Ovary (tissue), 9 donors: ENCODE results near the gene DNTT. TPM values are rescaled to one million over a fixed set of nuclear protein-coding genes. Genes with fewer than 3 reads are reported as not detected.

Experiments
- DNase-seq, 5 donors: peaks; one replicate each; pipeline ENCODE4 v3.0.0-alpha.2; 2019 to 2020
- H3K27ac ChIP-seq, 2 donors: fragments of 200-600 bp; one replicate each; pipeline versions ENCODE4 v1.5.1 to v1.8.0; 2019 to 2022
- H3K27me3 ChIP-seq: fragments of 200-600 bp; one replicate; pipeline ENCODE4 v1.8.0; 2022
- H3K36me3 ChIP-seq: fragments of 200-600 bp; sonication (generic); one replicate; pipeline ENCODE4 v1.5.1; 2019
- H3K4me1 ChIP-seq: one replicate; pipeline ENCODE4 v1.8.1; 2013; ENCODE audit warnings: mild to moderate bottlenecking, moderate library complexity; ENCODE audit not compliant: insufficient read depth
- H3K4me3 ChIP-seq: fragments of 200-600 bp; sonication (generic); one replicate; pipeline ENCODE4 v1.5.1; 2017
- H3K9me3 ChIP-seq, 2 donors: fragments of 200-600 bp in 1 of 2; sonication (generic) in 1 of 2; one replicate each; pipeline versions ENCODE4 v1.5.1 to v1.8.1; 2013 to 2019; ENCODE audit warnings: mild to moderate bottlenecking in 1 of 2, moderate library complexity in 1 of 2
- CTCF ChIP-seq, 3 donors: fragments of 450-650 bp in 2 of 3; fragments of 200-600 bp in 1 of 3; IDR thresholded peaks; one replicate each; pipeline versions ENCODE4 v1.5.1 to v1.8.0; 2016 to 2022; ENCODE audit warnings: antibody characterized with exemption in 3 of 3, mild to moderate bottlenecking in 1 of 3
- EP300 ChIP-seq: sonication (generic); formaldehyde crosslinking; IDR thresholded peaks from one replicate; pipeline ENCODE4 v1.6.1; 2017; ENCODE audit warnings: antibody characterized with exemption
- POLR2A ChIP-seq: fragments of 450-650 bp; IDR thresholded peaks from one replicate; pipeline ENCODE4 v1.6.1; 2017; ENCODE audit warnings: antibody characterized with exemption, mild to moderate bottlenecking, moderate library complexity
- WGBS, 3 donors: extraction: QIAGEN DNeasy Blood & Tissue Kit in 1 of 3; methylation state at CpG; one replicate each; pipeline versions ENCODE4 v1.1.5 to v1.1.7; 2013 to 2017; 5-methylcytosine and 5-hydroxymethylcytosine counted together
- intact Hi-C, 4 donors: fragments of 100-400 bp; cut with DNase I; formaldehyde crosslinking; loops; one replicate each; pipeline versions ENCODE4 v1.11.0 to v1.15.1; 2022 to 2023
- polyA plus RNA-seq, 2 donors: library from polyadenylated mRNA; stranded (reverse); fragments of 200-250 nt in 1 of 2; fragments of 350-450 nt in 1 of 2; fragmentation: Illumina TruSeq in 1 of 2; extraction: RNeasy Lipid Tissue Mini Kit (QIAGEN cat#74804) in 1 of 2; gene quantifications; one replicate each; pipeline ENCODE4 v1.2.3, GENCODE V29; 2013 to 2014
- total RNA-seq, 7 donors: library from RNA; depleted of rRNA in 2 of 7; stranded (reverse); fragments of >200 nt in 2 of 7; fragmentation: NEBNext Ultra II Directional in 3 of 7; extraction: Animal tissue kit (Norgen Biotek cat#: 25700) in 3 of 7; gene quantifications; one replicate each; pipeline versions ENCODE4 v1.1.0 to v1.2.4, GENCODE V29; 2016 to 2023
- donor health status: DM: no; HTN: no; CAD: no; lungs with moderate emphysema.
- donor health status: DM: no; HTN: no; CAD: no.
- donor health status: Bipolar disorder and iron deficiency.
- donor health status: DM: yes; HTN: yes; CAD: no.
- donor health status: DM: no; HTN: no; CAD: no.
- donor health status: DM: yes; HTN: yes; CAD: no.

The DNTT gene
- total and polyA plus RNA-seq, 9 donors: not detected

GRCh38 chr10:96280859-96281258, 23.4 kb upstream of the DNTT start:
- no peaks in the 10 kb centered on the region for H3K4me1 ChIP-seq
- TF ChIP-seq POLR2A (no peak), EP300 (no peak), CTCF (IDR thresholded peaks at IDR 0.05) (no peak)
- no peaks in the 10 kb centered on the region for H3K36me3 ChIP-seq
- H3K27ac ChIP-seq: no peak overlapping the region
- no peaks in the 10 kb centered on the region for H3K9me3 ChIP-seq
- WGBS, 3 donors: 66 to 67% (median 66%) methylated on average over 2 of the region's 2 CpGs
- H3K4me3 ChIP-seq: no peak overlapping the region
- intact Hi-C loops: no loop called here
- DNase-seq: no peak
- no peaks in the 10 kb centered on the region for H3K27me3 ChIP-seq

GRCh38 chr10:96281444-96282029, 22.7 kb upstream of the DNTT start:
- no peaks in the 10 kb centered on the region for H3K4me1 ChIP-seq
- H3K9me3 ChIP-seq: no peaks in the 10 kb centered on the region
- no peak overlapping the region for H3K27ac ChIP-seq
- no peak for DNase-seq
- TF ChIP-seq EP300 (no peak), CTCF (IDR thresholded peaks at IDR 0.05) (no peak), POLR2A (no peak)
- intact Hi-C loops: no loop called here
- no peaks in the 10 kb centered on the region for H3K36me3 ChIP-seq
- 75 to 82% (median 78%) methylated on average over 3 of the region's 3 CpGs for whole genome bisulfite sequencing, 3 donors
- no peak overlapping the region for H3K4me3 ChIP-seq
- H3K27me3 ChIP-seq: no peaks in the 10 kb centered on the region

- no peak for DNase-seq
- intact Hi-C loops: no loop called here
- Histone ChIP-seq H3K4me3 (no peak overlapping the region), H3K36me3 (no peaks in the 10 kb centered on the region), H3K27ac (no peak overlapping the region), H3K4me1 (no peaks in the 10 kb centered on the region), H3K9me3 (no peaks in the 10 kb centered on the region), H3K27me3 (no peaks in the 10 kb centered on the region)
- 51 to 61% (median 60%) methylated on average over 2 of the region's 2 CpGs for WGBS, 3 donors
- TF ChIP-seq CTCF (IDR thresholded peaks at IDR 0.05) (no peak), POLR2A (no peak), EP300 (no peak)
Observed at GRCh38 chr10:96283351-96283750, 20.9 kb upstream of the DNTT start.

GRCh38 chr10:96283756-96284155, 20.5 kb upstream of the DNTT start:
- WGBS, 3 donors: 87 to 90% (median 88%) methylated on average over 6 of the region's 6 CpGs
- intact Hi-C loops: no loop called here

More at GRCh38 chr10:96283756-96284155, 20.5 kb upstream of the DNTT start:
- H3K27ac ChIP-seq: no peak overlapping the region
- no peak for DNase-seq
- no peaks in the 10 kb centered on the region for H3K9me3 ChIP-seq
- no peaks in the 10 kb centered on the region for H3K36me3 ChIP-seq
- TF ChIP-seq POLR2A (no peak), EP300 (no peak), CTCF (IDR thresholded peaks at IDR 0.05) (no peak)
- no peaks in the 10 kb centered on the region for H3K27me3 ChIP-seq
- no peak overlapping the region for H3K4me3 ChIP-seq
- H3K4me1 ChIP-seq: no peaks in the 10 kb centered on the region
